ENCODE data around the gene DRD5. TPM values are rescaled to one million over a fixed set of nuclear protein-coding genes. Genes with fewer than 3 reads are reported as not detected.

DRD5 gene
- total RNA-seq, 1 donor from 2014 or later = not detected

DNA sequence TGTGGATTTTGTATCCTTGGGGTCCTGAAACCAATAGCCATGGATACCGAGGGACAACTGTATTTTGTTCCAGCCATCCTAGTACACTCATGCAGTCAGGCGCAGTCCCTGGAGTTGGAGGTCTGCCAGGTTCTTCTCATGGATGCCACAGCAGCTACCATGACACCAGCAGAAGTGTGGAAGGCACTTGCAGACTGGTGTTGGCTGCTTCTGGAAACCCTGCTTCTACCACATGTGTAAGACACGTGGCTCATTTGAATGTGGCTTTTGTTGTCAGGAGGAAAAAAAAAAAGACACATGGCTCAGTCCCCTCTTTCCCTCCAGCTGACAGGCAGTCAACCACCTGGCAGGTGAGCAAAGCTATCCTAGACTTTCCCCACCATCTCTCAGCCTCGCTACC, 19.4 kb downstream of the DRD5 start:
- Mint-ChIP-seq H3K27ac (ENCODE audit: unreplicated experiment) (no peak overlapping the region), H3K36me3 (ENCODE audit: low read depth, unreplicated experiment) (no peaks in the 10 kb centered on the region)

DNA sequence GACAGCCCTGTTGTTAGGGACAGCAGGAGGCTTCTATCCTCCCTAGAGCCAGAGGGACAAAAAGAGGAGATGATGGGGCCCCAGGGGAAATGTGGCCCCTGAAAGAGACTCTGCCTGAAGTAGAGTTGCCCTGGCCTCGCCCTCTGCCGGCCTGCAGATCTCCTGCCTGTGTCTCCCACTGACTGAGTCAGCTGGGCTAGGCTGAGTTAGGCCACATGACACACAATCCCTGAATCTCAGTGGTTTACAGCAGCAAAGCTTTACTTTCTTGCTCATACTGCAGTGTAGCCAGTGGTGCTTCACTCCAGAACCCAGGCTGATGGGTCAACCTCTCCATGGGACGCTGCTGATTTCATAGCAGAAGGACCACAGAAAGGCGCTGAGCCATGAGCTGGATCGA, 23.5 kb downstream of the DRD5 start:
- DNase-seq (ENCODE audit: low spot score) = no peak
- TF ChIP-seq, protein P1, sequence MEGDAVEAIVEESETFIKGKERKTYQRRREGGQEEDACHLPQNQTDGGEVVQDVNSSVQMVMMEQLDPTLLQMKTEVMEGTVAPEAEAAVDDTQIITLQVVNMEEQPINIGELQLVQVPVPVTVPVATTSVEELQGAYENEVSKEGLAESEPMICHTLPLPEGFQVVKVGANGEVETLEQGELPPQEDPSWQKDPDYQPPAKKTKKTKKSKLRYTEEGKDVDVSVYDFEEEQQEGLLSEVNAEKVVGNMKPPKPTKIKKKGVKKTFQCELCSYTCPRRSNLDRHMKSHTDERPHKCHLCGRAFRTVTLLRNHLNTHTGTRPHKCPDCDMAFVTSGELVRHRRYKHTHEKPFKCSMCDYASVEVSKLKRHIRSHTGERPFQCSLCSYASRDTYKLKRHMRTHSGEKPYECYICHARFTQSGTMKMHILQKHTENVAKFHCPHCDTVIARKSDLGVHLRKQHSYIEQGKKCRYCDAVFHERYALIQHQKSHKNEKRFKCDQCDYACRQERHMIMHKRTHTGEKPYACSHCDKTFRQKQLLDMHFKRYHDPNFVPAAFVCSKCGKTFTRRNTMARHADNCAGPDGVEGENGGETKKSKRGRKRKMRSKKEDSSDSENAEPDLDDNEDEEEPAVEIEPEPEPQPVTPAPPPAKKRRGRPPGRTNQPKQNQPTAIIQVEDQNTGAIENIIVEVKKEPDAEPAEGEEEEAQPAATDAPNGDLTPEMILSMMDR (IDR thresholded peaks at IDR 0.05; ENCODE audit: unreplicated experiment) = no peak
- H3K9me3 Mint-ChIP-seq (ENCODE audit: unreplicated experiment) = peaks cover 5% of the 10 kb centered on the region
- no peaks in the 10 kb centered on the region for H3K36me3 Mint-ChIP-seq (ENCODE audit: low read depth, unreplicated experiment)
- no peak overlapping the region for H3K4me3 Mint-ChIP-seq (ENCODE audit: unreplicated experiment)
- H3K27ac Mint-ChIP-seq (ENCODE audit: unreplicated experiment) = no peak overlapping the region
- no peaks in the 10 kb centered on the region for H3K4me1 Mint-ChIP-seq (ENCODE audit: unreplicated experiment)
- peaks cover 2% of the 10 kb centered on the region for H3K27me3 Mint-ChIP-seq (ENCODE audit: unreplicated experiment)

More for the DNA sequence above, 19.4 kb downstream of the DRD5 start:
- TF ChIP-seq, protein P1 (IDR thresholded peaks at IDR 0.05; ENCODE audit: unreplicated experiment) = no peak
- DNase-seq (ENCODE audit: low spot score) = no peak
- no peaks in the 10 kb centered on the region for H3K9me3 Mint-ChIP-seq (ENCODE audit: unreplicated experiment)
- H3K27me3 Mint-ChIP-seq (ENCODE audit: unreplicated experiment) = peaks cover 2% of the 10 kb centered on the region
- H3K4me3 Mint-ChIP-seq (ENCODE audit: unreplicated experiment) = no peak overlapping the region
- H3K4me1 Mint-ChIP-seq (ENCODE audit: unreplicated experiment) = no peaks in the 10 kb centered on the region

DNA sequence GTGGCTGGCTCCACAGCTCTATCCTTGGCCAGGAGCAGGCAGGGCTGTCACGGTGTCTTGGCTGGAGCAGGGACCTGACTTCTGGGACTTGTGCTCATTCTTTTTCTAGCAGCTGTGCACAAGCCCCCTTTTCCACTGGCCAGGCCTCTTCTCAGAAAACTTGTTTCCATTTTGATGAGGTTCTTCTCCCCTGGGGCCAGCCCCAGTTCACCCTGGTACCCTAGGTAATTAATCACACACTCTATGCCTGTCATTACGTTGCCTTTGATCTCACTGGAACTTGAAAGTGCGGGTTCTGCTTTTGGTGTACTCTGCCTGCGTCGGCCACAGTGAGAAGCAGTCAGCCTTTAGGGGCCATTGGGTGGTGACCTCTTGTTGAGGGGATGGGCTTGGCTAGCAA, 26.6 kb downstream of the DRD5 start:
- Mint-ChIP-seq H3K27me3 (ENCODE audit: unreplicated experiment) (peaks cover 2% of the 10 kb centered on the region), H3K4me3 (ENCODE audit: unreplicated experiment) (no peak overlapping the region), H3K9me3 (ENCODE audit: unreplicated experiment) (peaks cover 5% of the 10 kb centered on the region), H3K27ac (ENCODE audit: unreplicated experiment) (no peak overlapping the region), H3K4me1 (ENCODE audit: unreplicated experiment) (no peaks in the 10 kb centered on the region), H3K36me3 (ENCODE audit: low read depth, unreplicated experiment) (no peaks in the 10 kb centered on the region)
- DNase-seq (ENCODE audit: low spot score) = no peak
- TF ChIP-seq, protein P1 (IDR thresholded peaks at IDR 0.05; ENCODE audit: unreplicated experiment) = no peak

DNA sequence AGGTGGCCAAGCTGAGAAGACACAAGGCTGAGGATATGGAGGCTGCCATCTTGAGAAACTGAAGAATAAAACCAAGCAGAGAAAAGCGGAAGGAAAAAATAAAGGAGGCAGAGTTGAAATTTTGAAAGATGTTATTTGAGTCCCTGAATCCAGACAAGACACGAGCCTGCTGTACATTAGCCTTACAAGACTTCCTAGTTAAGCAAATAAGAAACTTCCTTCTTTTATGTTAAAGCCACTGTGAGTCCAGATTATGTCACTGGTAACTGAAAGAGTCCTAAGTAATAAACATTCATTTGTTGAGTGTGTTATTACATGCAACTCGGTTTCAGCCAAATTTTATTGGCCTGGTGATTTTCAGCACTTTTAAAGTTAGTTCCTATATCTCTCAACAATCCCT, 30.4 kb downstream of the DRD5 start:
- peaks cover 2% of the 10 kb centered on the region for H3K27me3 Mint-ChIP-seq (ENCODE audit: unreplicated experiment)
- H3K4me1 Mint-ChIP-seq (ENCODE audit: unreplicated experiment) = no peaks in the 10 kb centered on the region
- TF ChIP-seq, protein P1 (IDR thresholded peaks at IDR 0.05; ENCODE audit: unreplicated experiment) = no peak
- H3K4me3 Mint-ChIP-seq (ENCODE audit: unreplicated experiment) = no peak overlapping the region
- no peaks in the 10 kb centered on the region for H3K36me3 Mint-ChIP-seq (ENCODE audit: low read depth, unreplicated experiment)
- H3K27ac Mint-ChIP-seq (ENCODE audit: unreplicated experiment) = no peak overlapping the region
- DNase-seq (ENCODE audit: low spot score) = no peak
- H3K9me3 Mint-ChIP-seq (ENCODE audit: unreplicated experiment) = peaks cover 5% of the 10 kb centered on the region

DNA sequence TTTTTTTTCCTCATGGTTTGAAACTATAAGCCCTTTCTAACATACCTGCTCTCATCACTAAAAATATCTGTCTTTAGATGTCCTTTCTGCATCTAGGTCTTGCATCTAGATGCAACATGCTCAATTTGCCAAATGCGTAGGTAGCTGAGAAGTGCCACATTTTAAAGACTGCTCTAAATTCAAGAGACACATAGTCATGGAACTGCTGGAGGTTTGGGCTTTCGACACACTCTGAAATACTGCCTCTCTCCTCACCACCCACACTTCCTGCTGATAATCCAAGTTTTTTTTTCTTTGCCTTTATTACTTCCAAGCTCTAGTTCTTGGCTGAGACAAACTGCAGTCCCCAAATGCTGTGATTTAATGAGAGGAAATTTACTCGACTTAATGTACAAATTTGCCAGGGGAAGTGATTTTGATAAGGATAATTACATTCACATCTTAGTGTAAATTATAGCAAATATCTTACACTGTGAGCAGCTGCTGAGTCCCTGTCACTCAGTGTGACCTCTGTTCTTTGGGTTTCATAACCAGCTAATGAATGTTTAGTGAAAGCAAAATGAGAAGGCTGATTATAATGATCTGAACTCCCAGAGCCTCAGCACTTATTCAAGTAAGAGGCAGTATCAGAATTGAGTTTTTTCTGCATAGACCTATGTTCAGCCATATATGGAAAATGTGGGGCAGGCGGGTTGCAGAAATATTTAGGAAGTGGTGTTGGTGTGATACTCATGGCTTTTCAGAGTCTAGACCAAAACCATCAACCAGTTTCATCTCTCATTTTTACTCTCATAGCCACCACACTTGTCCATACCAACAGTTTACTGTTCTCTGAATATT, 31.3 kb downstream of the DRD5 start:
- no peaks in the 10 kb centered on the region for H3K36me3 Mint-ChIP-seq (ENCODE audit: low read depth, unreplicated experiment)
- H3K4me3 Mint-ChIP-seq (ENCODE audit: unreplicated experiment) = no peak overlapping the region
- TF ChIP-seq, protein P1 (IDR thresholded peaks at IDR 0.05; ENCODE audit: unreplicated experiment) = no peak
- H3K4me1 Mint-ChIP-seq (ENCODE audit: unreplicated experiment) = no peaks in the 10 kb centered on the region
- no peak for DNase-seq (ENCODE audit: low spot score)
- H3K27me3 Mint-ChIP-seq (ENCODE audit: unreplicated experiment) = no peaks in the 10 kb centered on the region
- no peaks in the 10 kb centered on the region for H3K9me3 Mint-ChIP-seq (ENCODE audit: unreplicated experiment)
- H3K27ac Mint-ChIP-seq (ENCODE audit: unreplicated experiment) = no peak overlapping the region
